GM21423 (cell line): ENCODE data around the gene PHF21B.
"Not testable (repeated sequence)": the region's sequence is repeated elsewhere in the genome, so short reads cannot be mapped to it uniquely, and the experiment has no call there.

ENCODE experiments used
- ATAC-seq: cut with Tn5 transposase; IDR thresholded peaks from one replicate; pipeline ENCODE4 v1.9.1; 2021; ENCODE audit warnings: mild to moderate bottlenecking, moderate library complexity; ENCODE audit not compliant: unreplicated experiment

PHF21B gene

GRCh38 chr22:45009606-45010531, at the start of gene PHF21B:
TSS of gene PHF21B (minus strand) at chr22:45010005. CDS start at chr22:45009549, 456 bp downstream.
- no peak for ATAC-seq

- ATAC-seq = no peak
Measured at GRCh38 chr22:45059296-45059695, 49.5 kb upstream of the PHF21B start.

- ATAC-seq = no peak
Measured at GRCh38 chr22:45058622-45058912, 48.8 kb upstream of the PHF21B start.

GRCh38 chr22:45055936-45056335, 46.1 kb upstream of the PHF21B start:
- no peak for ATAC-seq

GRCh38 chr22:45053571-45053970, 43.8 kb upstream of the PHF21B start:
- ATAC-seq = no peak

GRCh38 chr22:45053094-45053493, 43.3 kb upstream of the PHF21B start:
- ATAC-seq = no peak

- not testable (repeated sequence) for ATAC-seq
Measured at GRCh38 chr22:45052665-45053064, 42.9 kb upstream of the PHF21B start.

GRCh38 chr22:45051946-45052345, 42.1 kb upstream of the PHF21B start:
- ATAC-seq = no peak

- ATAC-seq = no peak
Measured at GRCh38 chr22:45051419-45051818, 41.6 kb upstream of the PHF21B start.

GRCh38 chr22:45047260-45047659, 37.5 kb upstream of the PHF21B start:
- ATAC-seq = no peak

GRCh38 chr22:45045208-45045607, 35.4 kb upstream of the PHF21B start:
- no peak for ATAC-seq

- no peak for ATAC-seq
Measured at GRCh38 chr22:45042263-45042662, 32.5 kb upstream of the PHF21B start.

- ATAC-seq = no peak
Measured at GRCh38 chr22:45039133-45039532, 29.3 kb upstream of the PHF21B start.

GRCh38 chr22:45036154-45036553, 26.3 kb upstream of the PHF21B start:
- no peak for ATAC-seq

GRCh38 chr22:45034821-45035220, 25.0 kb upstream of the PHF21B start:
- ATAC-seq = no peak

GRCh38 chr22:45034156-45034555, 24.4 kb upstream of the PHF21B start:
- no peak for ATAC-seq

- ATAC-seq = no peak
Measured at GRCh38 chr22:45033136-45033535, 23.3 kb upstream of the PHF21B start.

- no peak for ATAC-seq
Measured at GRCh38 chr22:45031629-45032403, 22.0 kb upstream of the PHF21B start.

- no peak for ATAC-seq
Measured at GRCh38 chr22:45029501-45029900, 19.7 kb upstream of the PHF21B start.

GRCh38 chr22:45026511-45026910, 16.7 kb upstream of the PHF21B start:
- no peak for ATAC-seq

- ATAC-seq = no peak
Measured at GRCh38 chr22:45023431-45023830, 13.6 kb upstream of the PHF21B start.
